Measurements from ENCODE around the gene COL4A1.

Gene COL4A1

GRCh38 chr13:110128546-110128945 lies 178.4 kb downstream of the COL4A1 start:
- DNase-seq = no peak

DNA sequence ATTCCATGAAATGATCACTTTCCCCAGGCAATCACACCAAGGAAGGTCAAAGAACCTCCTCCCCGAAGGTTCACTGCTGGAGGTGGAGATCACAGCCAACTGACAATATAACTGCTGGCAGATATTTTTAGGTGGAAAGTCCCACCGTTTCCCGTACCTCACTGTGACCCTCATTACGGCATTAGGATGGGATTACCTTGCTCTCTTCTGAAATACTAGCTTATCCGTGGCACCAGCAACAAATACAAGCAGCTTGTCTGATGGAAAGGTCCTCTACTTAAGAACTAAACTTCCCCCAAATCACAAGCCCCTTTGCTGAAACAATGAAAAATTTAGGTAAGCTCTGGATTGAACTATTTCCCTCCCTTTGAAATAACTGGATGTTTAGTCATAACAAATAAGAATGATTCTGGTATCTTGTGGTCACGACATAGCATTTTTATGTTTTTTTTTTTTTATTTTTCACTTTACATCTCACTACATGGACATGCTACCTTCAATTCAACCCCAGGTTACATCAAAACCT lies 178.9 kb downstream of the COL4A1 start:
- DNase-seq = no peak

- no peak for DNase-seq
Measured at GRCh38 chr13:110126391-110126961, 180.5 kb downstream of the COL4A1 start.

DNA sequence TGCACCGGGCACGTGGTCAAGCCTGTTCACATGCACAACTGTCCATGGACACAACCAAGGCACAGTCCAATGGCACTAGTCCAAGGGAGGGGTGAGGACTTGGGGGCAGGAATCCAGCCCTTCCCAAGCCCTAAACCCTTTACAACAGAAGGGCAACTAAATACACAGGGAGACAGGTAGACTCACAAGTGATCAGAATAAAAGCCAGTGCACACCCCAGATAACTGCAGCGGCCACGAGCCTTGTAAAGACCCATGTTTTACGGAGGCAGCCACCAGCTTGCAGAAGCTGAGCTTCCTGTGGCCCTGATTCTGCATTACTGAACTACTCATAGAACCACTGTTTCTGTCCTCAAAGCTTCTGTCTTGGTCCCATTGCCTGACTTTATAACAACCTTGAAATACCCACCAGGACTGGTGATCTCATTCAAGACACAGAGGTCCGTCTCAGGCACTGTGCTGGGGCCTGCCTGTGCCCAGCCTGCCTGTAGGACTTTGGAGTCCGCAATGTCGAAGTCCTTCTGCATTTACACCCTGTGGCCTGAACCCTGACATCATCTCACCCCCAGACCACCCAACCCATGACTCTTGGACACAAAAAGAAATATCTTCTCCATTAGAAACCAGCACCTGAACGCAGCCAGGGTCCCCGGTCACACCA lies 181.2 kb downstream of the COL4A1 start:
- no peak for DNase-seq

DNA sequence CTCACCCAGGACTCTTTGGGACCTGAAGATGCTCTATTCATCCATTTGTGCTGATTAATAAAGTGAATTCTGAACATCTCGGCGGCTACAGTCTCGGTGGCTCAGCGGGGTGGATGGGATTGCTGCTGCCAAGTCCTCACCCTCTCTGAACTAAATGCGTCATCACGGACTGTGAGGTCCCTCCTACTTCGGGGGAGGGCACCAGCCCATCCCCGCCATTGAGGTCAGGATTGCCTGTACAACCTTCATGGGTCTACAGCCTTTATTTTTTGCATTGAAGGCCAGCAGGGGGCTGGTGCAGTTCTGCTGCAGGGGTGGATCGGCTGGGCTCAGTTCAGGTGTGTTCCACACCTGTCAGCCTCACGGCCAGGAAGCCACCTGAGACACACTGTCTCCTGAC lies 181.8 kb downstream of the COL4A1 start:
- peak in 1 of 2 experiments; percentile 29 for DNase-seq

DNA sequence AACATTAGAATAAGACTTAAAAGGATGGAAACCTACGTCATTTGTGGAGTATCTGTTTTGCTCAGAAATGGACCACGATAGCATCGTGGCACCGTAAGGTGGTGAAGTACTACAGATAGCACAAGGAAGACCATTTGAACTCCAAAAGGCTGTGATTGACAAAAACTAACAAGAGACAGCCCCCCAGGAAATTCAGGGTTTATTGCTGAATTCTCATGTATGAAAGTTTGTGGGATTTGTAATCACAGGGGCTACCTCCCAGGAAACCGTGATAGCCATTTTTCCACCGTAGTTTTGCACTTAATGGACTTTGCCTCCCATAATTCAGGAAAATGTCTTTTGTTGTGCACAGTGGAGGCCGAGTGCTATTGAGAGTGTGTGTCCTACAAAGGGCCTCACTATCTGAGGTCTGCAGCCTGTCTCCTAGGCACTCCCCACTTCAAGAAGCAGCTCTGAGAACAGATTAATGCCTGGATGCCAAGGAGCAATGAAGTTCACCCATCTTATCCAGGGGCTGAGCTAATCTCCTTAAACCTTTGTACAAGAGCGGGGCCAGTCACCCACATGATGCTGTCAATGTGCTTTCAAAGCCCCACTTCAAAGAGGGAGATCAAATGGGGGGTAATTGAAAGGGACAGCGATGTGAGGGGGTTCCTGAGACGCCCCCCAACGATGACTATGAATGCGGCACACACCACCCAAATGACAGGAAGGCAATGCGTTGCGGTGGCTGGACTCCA lies 182.6 kb downstream of the COL4A1 start:
- DNase-seq = no peak

DNA sequence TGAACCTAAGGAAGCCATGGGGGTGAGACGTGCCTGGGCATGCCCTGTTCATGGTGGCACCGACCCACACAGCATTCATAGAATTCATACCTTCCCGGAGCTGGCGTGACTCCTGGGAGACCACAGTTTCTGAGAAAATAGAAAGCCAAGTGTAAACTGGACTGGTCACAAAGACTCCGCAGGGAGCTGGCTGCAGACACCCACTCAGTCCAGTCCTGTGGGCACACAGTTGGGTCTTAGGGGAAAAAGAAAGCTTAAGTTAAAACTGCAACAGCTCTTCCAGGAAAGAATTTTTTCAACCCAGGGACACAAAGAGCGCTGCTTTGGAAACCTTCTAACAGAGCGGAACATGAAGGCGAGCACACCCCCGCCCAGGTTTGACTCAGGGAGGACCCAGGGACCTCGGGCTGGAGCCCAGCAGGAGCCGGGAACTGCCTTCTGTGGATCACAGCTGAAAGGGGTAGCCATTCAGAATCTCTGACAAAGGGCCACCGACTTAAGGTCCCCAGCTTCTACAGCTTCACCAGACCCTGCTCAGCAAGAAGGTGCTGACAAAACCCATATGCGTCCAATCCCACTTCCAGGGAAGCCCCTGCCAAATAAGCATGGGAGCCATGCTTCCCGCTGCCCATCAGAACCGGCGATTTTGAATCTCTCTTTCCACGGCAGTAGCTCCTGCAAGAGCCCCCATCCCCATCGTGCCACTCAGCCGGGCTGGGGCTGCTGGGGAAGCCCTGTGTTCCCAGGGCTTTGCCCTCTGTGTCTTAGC lies 183.7 kb downstream of the COL4A1 start:
- peak in 1 of 2 experiments; percentile 57 for DNase-seq

GRCh38 chr13:110121422-110122083 lies 185.4 kb downstream of the COL4A1 start:
- no peak for DNase-seq

GRCh38 chr13:110119935-110120905 lies 186.7 kb downstream of the COL4A1 start:
- no peak for DNase-seq

- no peak for DNase-seq
Measured at GRCh38 chr13:110118106-110118505, 188.9 kb downstream of the COL4A1 start.

DNA sequence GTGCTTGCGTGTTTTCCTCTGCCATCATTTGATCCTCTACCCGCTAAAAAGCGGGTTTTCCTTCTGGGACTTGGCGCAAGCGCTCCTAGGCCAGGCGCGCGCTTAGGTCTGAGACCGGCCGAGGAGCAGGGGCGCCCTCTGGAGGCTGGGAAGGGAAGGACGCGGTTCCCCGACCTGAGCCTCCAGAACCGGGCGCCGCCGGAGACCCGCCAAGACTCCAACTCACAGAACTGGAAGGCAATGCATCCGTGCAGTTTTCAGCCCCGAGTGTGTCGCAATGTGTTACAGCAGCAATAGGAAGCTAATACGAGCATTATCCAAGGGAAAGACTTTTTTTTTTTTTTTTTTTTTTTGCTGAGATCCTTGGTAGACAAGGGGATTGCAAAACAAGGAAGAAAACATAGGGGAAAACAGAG lies 190.9 kb downstream of the COL4A1 start:
- peak in 1 of 2 experiments; percentile 25 for DNase-seq

- DNase-seq = no peak
Measured at GRCh38 chr13:110115591-110115990, 191.4 kb downstream of the COL4A1 start.

DNA sequence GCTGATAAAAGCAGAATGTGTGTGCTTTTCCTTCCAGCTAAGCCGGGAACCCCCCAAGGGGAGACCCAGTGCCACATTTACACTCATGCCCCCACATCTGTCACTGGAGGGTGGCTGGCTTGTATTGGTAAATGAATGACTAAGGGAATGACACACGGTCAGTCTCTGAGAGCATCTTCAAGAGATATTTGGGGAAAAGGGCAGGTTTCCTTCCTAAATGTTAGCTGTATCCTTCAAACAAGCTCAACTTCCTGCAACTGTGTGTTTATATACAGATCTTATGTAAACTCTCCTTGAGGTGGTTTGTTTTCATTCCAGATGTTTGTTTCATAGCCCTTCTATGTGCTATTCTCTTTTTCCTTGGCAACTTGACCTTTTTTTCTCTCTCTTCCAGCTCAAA lies 192.6 kb downstream of the COL4A1 start:
- DNase-seq = no peak

GRCh38 chr13:110113284-110113764 lies 193.6 kb downstream of the COL4A1 start:
- no peak for DNase-seq

- peak in 1 of 2 experiments; percentile 30 for DNase-seq
Measured at GRCh38 chr13:110112379-110112778, 194.6 kb downstream of the COL4A1 start.

DNA sequence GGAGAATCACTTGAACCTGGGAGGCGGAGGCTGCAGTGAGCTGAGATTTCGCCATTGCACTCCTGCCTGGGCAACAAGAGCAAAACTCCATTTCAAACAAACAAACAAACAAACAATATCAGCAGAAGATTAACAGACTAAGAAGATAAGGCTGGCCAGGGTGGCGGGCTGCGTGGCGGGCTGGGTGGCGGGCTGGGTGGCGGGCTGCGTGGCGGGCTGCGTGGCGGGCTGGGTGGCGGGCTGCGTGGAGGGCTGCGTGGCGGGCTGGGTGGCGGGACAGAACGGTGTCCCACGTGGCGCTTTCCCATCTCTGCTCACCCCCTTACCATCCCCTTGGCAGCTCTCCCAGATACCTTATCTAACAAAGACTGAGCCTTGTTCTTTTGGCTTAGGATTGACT lies 196.2 kb downstream of the COL4A1 start:
- no peak for DNase-seq

DNA sequence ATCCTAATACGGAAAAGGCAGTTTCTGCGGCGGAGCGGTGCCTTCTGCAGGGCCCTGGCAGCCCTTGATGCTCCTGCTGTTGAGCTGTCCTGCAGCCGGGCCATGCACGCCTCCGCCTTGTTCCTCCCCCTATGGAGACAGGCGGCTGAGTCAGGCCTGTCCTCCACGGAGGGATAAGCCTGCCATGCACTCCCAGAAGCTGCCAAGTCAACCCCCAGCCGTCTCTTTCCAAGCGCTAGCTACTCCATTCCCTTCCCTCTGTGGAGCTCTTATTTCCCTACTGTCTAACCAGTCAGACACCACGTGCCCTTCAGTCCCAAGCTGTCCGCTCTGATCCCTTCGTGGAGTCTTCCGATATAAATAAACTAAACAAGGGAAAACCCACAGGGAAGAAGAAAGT lies 197.0 kb downstream of the COL4A1 start:
- peak in 1 of 2 experiments; percentile 38 for DNase-seq

- no peak for DNase-seq
Measured at GRCh38 chr13:110109140-110109783, 197.7 kb downstream of the COL4A1 start.

GRCh38 chr13:110108348-110109139 lies 198.4 kb downstream of the COL4A1 start:
- peak; percentile 42 to 80 for DNase-seq
